Heart left ventricle (tissue), 16 donors: Measurements from ENCODE around the gene LGALS3BP. TPM values are rescaled to one million over a fixed set of nuclear protein-coding genes. Genes with fewer than 3 reads are reported as not detected.
A peak's percentile ranks its signal among the peaks of the same experiment; 100 is the strongest.

ENCODE experiments used
- ATAC-seq, 4 donors: fragments of 200-7000 bp; cut with Tn5 transposase; one replicate each; pipeline ENCODE4 v1.9.1; 2020 to 2022; ENCODE audit warnings: moderate library complexity in 4 of 4, mild to moderate bottlenecking in 3 of 4, moderate number of reproducible peaks in 1 of 4
- DNase-seq, 5 donors: peaks; one replicate each; pipeline ENCODE4 v3.0.0-alpha.2; 2020
- H3K27ac ChIP-seq, 12 donors: fragments of 200-600 bp; sonication (generic) in 4 of 12; one replicate each; pipeline versions ENCODE4 v1.5.0 to v1.8.0; 2016 to 2022; ENCODE audit warnings: mild to moderate bottlenecking in 2 of 12
- H3K27me3 ChIP-seq, 9 donors: fragments of 200-600 bp; sonication (generic) in 2 of 9; one replicate each; pipeline versions ENCODE4 v1.5.1 to v1.8.0; 2016 to 2022; ENCODE audit warnings: mild to moderate bottlenecking in 3 of 9
- H3K36me3 ChIP-seq, 9 donors: fragments of 200-600 bp; sonication (generic) in 2 of 9; one replicate each; pipeline versions ENCODE4 v1.5.0 to v1.8.0; 2018 to 2022; ENCODE audit warnings: mild to moderate bottlenecking in 2 of 9
- H3K4me1 ChIP-seq, 12 donors: fragments of 200-600 bp; sonication (generic) in 4 of 12; one replicate each; pipeline versions ENCODE4 v1.5.0 to v1.8.0; 2016 to 2022; ENCODE audit warnings: mild to moderate bottlenecking in 3 of 12
- H3K4me3 ChIP-seq, 12 donors: fragments of 200-600 bp; sonication (generic) in 4 of 12; one replicate each; pipeline versions ENCODE4 v1.5.0 to v1.8.0; 2017 to 2022; ENCODE audit warnings: mild to moderate bottlenecking in 9 of 12, moderate library complexity in 4 of 12
- H3K9me3 ChIP-seq, 12 donors: fragments of 200-600 bp; sonication (generic) in 4 of 12; one replicate each; pipeline versions ENCODE4 v1.5.0 to v1.8.0; 2016 to 2022; ENCODE audit warnings: mild to moderate bottlenecking in 1 of 12
- CTCF ChIP-seq, 12 donors: fragments of 200-600 bp; sonication (generic) in 4 of 12; IDR thresholded peaks; one replicate each; pipeline versions ENCODE4 v1.5.0 to v1.8.0; 2018 to 2022; ENCODE audit warnings: antibody characterized with exemption in 12 of 12, mild to moderate bottlenecking in 5 of 12
- POLR2A ChIP-seq, 2 donors: fragments of 450-650 bp; IDR thresholded peaks; one replicate each; pipeline ENCODE4 v1.6.1; 2017; ENCODE audit warnings: antibody characterized with exemption in 2 of 2, mild to moderate bottlenecking in 2 of 2, moderate library complexity in 2 of 2
- WGBS, 4 donors: extraction: QIAGEN DNeasy Blood & Tissue Kit in 2 of 4; methylation state at CpG; one replicate each; pipeline versions ENCODE4 v1.1.5 to v1.1.7; 2013 to 2018; 5-methylcytosine and 5-hydroxymethylcytosine counted together
- intact Hi-C, 10 donors: fragments of 100-400 bp; cut with DNase I; formaldehyde crosslinking; loops; one replicate each; pipeline versions ENCODE4 v1.11.1 to v1.14.2; 2022
- polyA plus RNA-seq, 2 donors: library from polyadenylated mRNA; stranded (reverse); fragments of 200-250 nt; gene quantifications; one replicate each; pipeline ENCODE4 v1.2.3, GENCODE V29; 2013
- total RNA-seq, 9 donors: library from RNA; depleted of rRNA in 2 of 9; stranded (reverse); fragments of >200 nt in 2 of 9; fragmentation: NEBNext Ultra II Directional in 3 of 9; extraction: Animal tissue kit (Norgen Biotek cat#: 25700) in 3 of 9; gene quantifications; one replicate each; pipeline versions ENCODE4 v1.1.0 to v1.2.4, GENCODE V29; 2016 to 2023
- donor health status: ischemic (EF 13 %, LVEDD 7.1; RV severe dilation, severe dysfunction).
- donor health status: healthy with polysubstance abuse.
- donor health status: DM: no; HTN: yes; CAD: no.
- donor health status: DM: no; HTN: no; CAD: no.
- donor health status: ischemic (EF 25% LVEDD 6.9; RV normal size, moderate dysfunction).
- donor health status: ischemic (EF 25% LVEDD 5.7; RV mildly dilated, moderate dysfunction).
- donor health status: healthy.
- donor health status: DM: yes; HTN: yes; CAD: no.
- donor health status: ischemic (EF 35%, LVEDD 5.7; RV mildly dilated, moderate dysfunction).
- donor health status: nonischemic (EF 11% LVEDD 7.7; RV severe dilation, severe dysfunction).
- donor health status: DM: yes; HTN: yes; CAD: no.
- donor health status: PGD.
- donor health status: ischemic (EF 29% LVEDD 5.4; RV normal size, mild dysfunction).
- donor health status: nonischemic (EF 23%, LVEDD 6.1; RV moderate dilation, normal function).

Gene LGALS3BP
- total and polyA plus RNA-seq, 11 donors: 178 to 1,343 (median 547) TPM

GRCh38 chr17:78995761-78996451 lies 16.2 kb upstream of the LGALS3BP start:
- peak in 1 of 4 donors; percentile 5 for ATAC-seq
- 66 to 75% (median 72%) methylated on average over 18 of the region's 18 CpGs for WGBS, 4 donors
- Histone ChIP-seq H3K36me3 (peaks cover 0 to 89% (median 62%) of the 10 kb centered on the region in 9 donors), H3K4me3 (no peak overlapping the region), H3K27me3 (no peaks in the 10 kb centered on the region), H3K9me3 (no peaks in the 10 kb centered on the region), H3K27ac (peak overlapping the region in 1 of 12 donors; percentile 27), H3K4me1 (peaks cover 0 to 45% (median 19%) of the 10 kb centered on the region in 12 donors)
- TF ChIP-seq POLR2A (IDR thresholded peaks at IDR 0.05): no peak
- TF ChIP-seq CTCF (IDR thresholded peaks at IDR 0.05): no peak
- intact Hi-C loops: loop anchor here in 1 of 10 donors (5.0 kb wide), 1 partner anchor 396 kb away; no protein-coding TSS in a partner anchor
- peak in 1 of 5 donors; percentile 48 for DNase-seq

GRCh38 chr17:78995022-78995760 lies 15.5 kb upstream of the LGALS3BP start:
- no peak for ATAC-seq
- WGBS, 4 donors: 93 to 97% (median 95%) methylated on average over 34 of the region's 34 CpGs
- intact Hi-C loops: loop anchor here in 1 of 10 donors (5.0 kb wide), 1 partner anchor 397 kb away; no protein-coding TSS in a partner anchor

GRCh38 chr17:78993981-78994671 lies 14.4 kb upstream of the LGALS3BP start:
- intact Hi-C loops: loop anchor here in 1 of 10 donors (5.0 kb wide), 1 partner anchor 48 kb away; no protein-coding TSS in a partner anchor
- DNase-seq (peak in 1 of 5 donors; percentile 14), ATAC-seq (no peak)
- TF ChIP-seq POLR2A (IDR thresholded peaks at IDR 0.05): no peak
- no peak for TF ChIP-seq CTCF (IDR thresholded peaks at IDR 0.05)
- Histone ChIP-seq H3K27ac (no peak overlapping the region), H3K9me3 (no peaks in the 10 kb centered on the region), H3K36me3 (peaks cover 0 to 89% (median 71%) of the 10 kb centered on the region in 9 donors), H3K4me1 (peaks cover 0 to 33% (median 18%) of the 10 kb centered on the region in 12 donors), H3K4me3 (no peak overlapping the region), H3K27me3 (no peaks in the 10 kb centered on the region)
- WGBS, 4 donors: 90 to 98% (median 93%) methylated on average over 14 to 22 of the region's 22 CpGs

More at GRCh38 chr17:78995022-78995760, 15.5 kb upstream of the LGALS3BP start:
- no peak overlapping the region for H3K27ac ChIP-seq
- no peak for TF ChIP-seq POLR2A (IDR thresholded peaks at IDR 0.05)
- TF ChIP-seq CTCF (IDR thresholded peaks at IDR 0.05): no peak
- H3K27me3 ChIP-seq: no peaks in the 10 kb centered on the region
- H3K4me3 ChIP-seq: no peak overlapping the region
- peaks cover 0 to 38% (median 19%) of the 10 kb centered on the region in 12 donors for H3K4me1 ChIP-seq
- DNase-seq: peak in 1 of 5 donors; percentile 19
- peaks cover 0 to 96% (median 69%) of the 10 kb centered on the region in 9 donors for H3K36me3 ChIP-seq
- no peaks in the 10 kb centered on the region for H3K9me3 ChIP-seq
